GM12878 (cell line): Measurements from ENCODE around the gene TCOF1. TPM values are rescaled to one million over a fixed set of nuclear protein-coding genes. Genes with fewer than 3 reads are reported as not detected.

Experiments
- BCL11A ChIP-seq: IDR thresholded peaks from 2 replicates; pipeline ENCODE4 v1.6.1; 2011; ENCODE audit warnings: low read depth, low read length
- CBX3 ChIP-seq: fragments of 200-600 bp; sonication (generic); IDR thresholded peaks from 2 replicates; pipeline ENCODE4 v1.6.1; 2016; ENCODE audit warnings: low read depth, borderline replicate concordance
- CREM ChIP-seq: IDR thresholded peaks from 2 replicates; pipeline ENCODE4 v1.6.1; 2014; ENCODE audit warnings: antibody characterized with exemption, low read depth
- DPF2 ChIP-seq: fragments of 450-650 bp; IDR thresholded peaks from 2 replicates; pipeline ENCODE4 v1.6.1; 2017; ENCODE audit warnings: mild to moderate bottlenecking
- MTA3 ChIP-seq: IDR thresholded peaks from 2 replicates; pipeline ENCODE4 v1.6.1; 2012; ENCODE audit warnings: low read length, inconsistent platforms, borderline replicate concordance
- NR2C2 ChIP-seq: IDR thresholded peaks from 2 replicates; pipeline ENCODE4 v1.6.1; 2011; ENCODE audit warnings: borderline replicate concordance, low read depth; ENCODE audit not compliant: control insufficient read depth, insufficient read length
- POU2F2 ChIP-seq: IDR thresholded peaks from 3 replicates; pipeline ENCODE4 v1.6.1; 2011; ENCODE audit warnings: low read depth, mild to moderate bottlenecking, low read length, borderline replicate concordance
- STAT1 ChIP-seq: fragments of 450-650 bp; conservative IDR thresholded peaks from 2 replicates; pipeline ENCODE4 v1.6.1; 2014; ENCODE audit warnings: antibody characterized with exemption, mild to moderate bottlenecking
- polyA plus RNA-seq, 11 experiments: library from polyadenylated mRNA; depleted of rRNA in 4 of 11; unstranded in 6 of 11; stranded (reverse) in 5 of 11; fragments of >200 nt; fragmentation: Nextera tagmentation in 4 of 11; fragmentation: Illumina TruSeq in 1 of 11; extraction: Ambion mirVana in 4 of 11; extraction: Trizol in 1 of 11; gene quantifications; 1 replicate in 1 of 11; 2 replicates in 10 of 11; pipeline versions ENCODE4 v1.2.1 to v1.2.3, GENCODE V29; 2011 to 2016; ENCODE audit warnings: inconsistent platforms in 2 of 11, missing spikeins in 2 of 11, low read depth in 1 of 11
- total RNA-seq, 4 experiments: library from RNA; depleted of rRNA in 3 of 4; stranded (reverse); fragments of >200 nt in 3 of 4; fragmentation: Illumina TruSeq in 1 of 4; extraction: Trizol in 1 of 4; gene quantifications; 2 replicates each; pipeline versions ENCODE4 v1.2.1 to v1.2.3, GENCODE V29; 2013 to 2021
- TF ChIP-seq, protein P1 (sequence below): IDR thresholded peaks from 2 replicates; pipeline ENCODE4 v1.6.1; 2012; ENCODE audit warnings: low read depth, low read length, improper control_type of control experiment
- TF ChIP-seq, protein P2 (sequence below): IDR thresholded peaks from 2 replicates; pipeline ENCODE4 v1.6.1; 2012; ENCODE audit warnings: improper control_type of control experiment, low read depth, low read length; ENCODE audit not compliant: insufficient replicate concordance
- TF ChIP-seq, protein P3 (sequence below): IDR thresholded peaks from 2 replicates; pipeline ENCODE4 v1.6.1; 2011; ENCODE audit warnings: low read depth, low read length, improper control_type of control experiment, borderline replicate concordance

Gene TCOF1
- total and polyA plus RNA-seq, 10 of the 15 experiments (the other 5 are each of a cell fraction or from before 2014, with no cell fraction given) = 8.7 to 83.9 (median 38.9) TPM

DNA sequence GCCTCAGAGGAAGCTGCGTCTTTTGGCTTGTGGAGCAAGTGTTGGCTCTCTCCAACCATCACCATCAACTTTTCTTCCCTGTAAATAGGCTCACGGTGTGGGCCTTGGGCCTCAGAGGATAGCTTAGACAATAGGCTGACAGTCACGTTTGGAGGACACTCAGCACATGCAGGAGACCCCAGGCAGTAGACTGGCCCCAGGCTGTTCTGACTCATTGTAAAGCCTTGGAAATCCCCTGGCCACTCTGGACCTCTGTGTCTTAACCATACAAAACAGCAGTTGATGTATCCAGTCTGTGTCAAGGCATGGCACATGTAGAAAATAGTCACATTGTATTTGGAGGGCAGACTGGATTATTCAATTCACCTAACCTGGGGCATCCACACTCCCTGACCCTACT lies 36.6 kb downstream of the TCOF1 start (continued):
- TF ChIP-seq, protein P1, sequence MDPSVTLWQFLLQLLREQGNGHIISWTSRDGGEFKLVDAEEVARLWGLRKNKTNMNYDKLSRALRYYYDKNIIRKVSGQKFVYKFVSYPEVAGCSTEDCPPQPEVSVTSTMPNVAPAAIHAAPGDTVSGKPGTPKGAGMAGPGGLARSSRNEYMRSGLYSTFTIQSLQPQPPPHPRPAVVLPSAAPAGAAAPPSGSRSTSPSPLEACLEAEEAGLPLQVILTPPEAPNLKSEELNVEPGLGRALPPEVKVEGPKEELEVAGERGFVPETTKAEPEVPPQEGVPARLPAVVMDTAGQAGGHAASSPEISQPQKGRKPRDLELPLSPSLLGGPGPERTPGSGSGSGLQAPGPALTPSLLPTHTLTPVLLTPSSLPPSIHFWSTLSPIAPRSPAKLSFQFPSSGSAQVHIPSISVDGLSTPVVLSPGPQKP = no peak
- no peak for TF ChIP-seq CBX3
- no peak for TF ChIP-seq STAT1
- TF ChIP-seq, protein P2, sequence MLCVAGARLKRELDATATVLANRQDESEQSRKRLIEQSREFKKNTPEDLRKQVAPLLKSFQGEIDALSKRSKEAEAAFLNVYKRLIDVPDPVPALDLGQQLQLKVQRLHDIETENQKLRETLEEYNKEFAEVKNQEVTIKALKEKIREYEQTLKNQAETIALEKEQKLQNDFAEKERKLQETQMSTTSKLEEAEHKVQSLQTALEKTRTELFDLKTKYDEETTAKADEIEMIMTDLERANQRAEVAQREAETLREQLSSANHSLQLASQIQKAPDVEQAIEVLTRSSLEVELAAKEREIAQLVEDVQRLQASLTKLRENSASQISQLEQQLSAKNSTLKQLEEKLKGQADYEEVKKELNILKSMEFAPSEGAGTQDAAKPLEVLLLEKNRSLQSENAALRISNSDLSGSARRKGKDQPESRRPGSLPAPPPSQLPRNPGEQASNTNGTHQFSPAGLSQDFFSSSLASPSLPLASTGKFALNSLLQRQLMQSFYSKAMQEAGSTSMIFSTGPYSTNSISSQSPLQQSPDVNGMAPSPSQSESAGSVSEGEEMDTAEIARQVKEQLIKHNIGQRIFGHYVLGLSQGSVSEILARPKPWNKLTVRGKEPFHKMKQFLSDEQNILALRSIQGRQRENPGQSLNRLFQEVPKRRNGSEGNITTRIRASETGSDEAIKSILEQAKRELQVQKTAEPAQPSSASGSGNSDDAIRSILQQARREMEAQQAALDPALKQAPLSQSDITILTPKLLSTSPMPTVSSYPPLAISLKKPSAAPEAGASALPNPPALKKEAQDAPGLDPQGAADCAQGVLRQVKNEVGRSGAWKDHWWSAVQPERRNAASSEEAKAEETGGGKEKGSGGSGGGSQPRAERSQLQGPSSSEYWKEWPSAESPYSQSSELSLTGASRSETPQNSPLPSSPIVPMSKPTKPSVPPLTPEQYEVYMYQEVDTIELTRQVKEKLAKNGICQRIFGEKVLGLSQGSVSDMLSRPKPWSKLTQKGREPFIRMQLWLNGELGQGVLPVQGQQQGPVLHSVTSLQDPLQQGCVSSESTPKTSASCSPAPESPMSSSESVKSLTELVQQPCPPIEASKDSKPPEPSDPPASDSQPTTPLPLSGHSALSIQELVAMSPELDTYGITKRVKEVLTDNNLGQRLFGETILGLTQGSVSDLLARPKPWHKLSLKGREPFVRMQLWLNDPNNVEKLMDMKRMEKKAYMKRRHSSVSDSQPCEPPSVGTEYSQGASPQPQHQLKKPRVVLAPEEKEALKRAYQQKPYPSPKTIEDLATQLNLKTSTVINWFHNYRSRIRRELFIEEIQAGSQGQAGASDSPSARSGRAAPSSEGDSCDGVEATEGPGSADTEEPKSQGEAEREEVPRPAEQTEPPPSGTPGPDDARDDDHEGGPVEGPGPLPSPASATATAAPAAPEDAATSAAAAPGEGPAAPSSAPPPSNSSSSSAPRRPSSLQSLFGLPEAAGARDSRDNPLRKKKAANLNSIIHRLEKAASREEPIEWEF = no peak
- no peak for TF ChIP-seq POU2F2
- TF ChIP-seq, protein P3, sequence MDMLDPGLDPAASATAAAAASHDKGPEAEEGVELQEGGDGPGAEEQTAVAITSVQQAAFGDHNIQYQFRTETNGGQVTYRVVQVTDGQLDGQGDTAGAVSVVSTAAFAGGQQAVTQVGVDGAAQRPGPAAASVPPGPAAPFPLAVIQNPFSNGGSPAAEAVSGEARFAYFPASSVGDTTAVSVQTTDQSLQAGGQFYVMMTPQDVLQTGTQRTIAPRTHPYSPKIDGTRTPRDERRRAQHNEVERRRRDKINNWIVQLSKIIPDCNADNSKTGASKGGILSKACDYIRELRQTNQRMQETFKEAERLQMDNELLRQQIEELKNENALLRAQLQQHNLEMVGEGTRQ = no peak
- TF ChIP-seq CREM = no peak
- TF ChIP-seq BCL11A = no peak
- TF ChIP-seq NR2C2 = no peak
- TF ChIP-seq DPF2 = 0 out of 2 replicates have a peak, but pooled peaks have one; percentile 18
- no peak for TF ChIP-seq MTA3
